Measurements from ENCODE around the gene XBP1.
"Not testable (repeated sequence)": the region's sequence is repeated elsewhere in the genome, so short reads cannot be mapped to it uniquely, and the experiment has no call there.

Gene XBP1

DNA sequence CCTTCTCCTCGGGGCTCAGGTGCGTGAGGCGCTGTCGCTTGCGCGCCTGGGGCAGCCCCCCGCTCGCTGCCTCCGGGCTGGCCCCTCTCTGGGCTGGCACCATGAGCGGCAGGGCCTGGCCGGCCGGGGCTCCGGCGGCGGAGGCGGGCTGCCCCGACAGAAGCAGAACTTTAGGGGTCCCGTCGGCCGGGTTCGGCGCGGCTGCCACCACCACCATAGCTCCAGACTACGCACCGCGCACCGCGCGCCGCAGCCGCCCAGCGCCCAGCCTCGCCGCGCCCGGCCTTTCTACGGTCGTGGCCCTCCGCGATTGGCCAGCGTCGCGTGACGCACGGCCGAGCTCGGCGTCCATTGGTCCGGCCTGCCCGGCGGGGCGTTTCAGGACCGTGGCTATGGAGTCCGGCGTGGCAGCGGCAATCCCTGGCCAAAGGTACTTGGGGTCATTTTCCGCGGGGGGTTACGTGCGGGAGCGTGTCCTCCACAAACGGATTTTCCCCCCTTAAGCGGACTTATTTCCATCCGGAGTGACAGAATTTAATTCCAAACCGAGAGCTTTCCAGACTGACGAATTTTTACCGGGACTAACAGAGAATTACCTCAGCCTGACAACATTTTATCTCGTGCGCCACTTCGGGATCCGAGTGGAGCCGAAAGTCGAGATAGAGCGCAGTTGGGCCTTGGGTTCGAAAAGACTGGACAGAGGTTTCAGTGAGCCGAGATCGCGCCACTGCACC is at the start of gene XBP1:
TSS of gene XBP1 (minus strand) at position 262 of the 734 bp plus-strand sequence.
- peak; percentile 96 for DNase-seq (ENCODE audit: low read depth)
- H3K4me3 ChIP-seq (ENCODE audit: low read length) = peak within 1 kb of the TSS; percentile 84
- TF ChIP-seq, protein P1, sequence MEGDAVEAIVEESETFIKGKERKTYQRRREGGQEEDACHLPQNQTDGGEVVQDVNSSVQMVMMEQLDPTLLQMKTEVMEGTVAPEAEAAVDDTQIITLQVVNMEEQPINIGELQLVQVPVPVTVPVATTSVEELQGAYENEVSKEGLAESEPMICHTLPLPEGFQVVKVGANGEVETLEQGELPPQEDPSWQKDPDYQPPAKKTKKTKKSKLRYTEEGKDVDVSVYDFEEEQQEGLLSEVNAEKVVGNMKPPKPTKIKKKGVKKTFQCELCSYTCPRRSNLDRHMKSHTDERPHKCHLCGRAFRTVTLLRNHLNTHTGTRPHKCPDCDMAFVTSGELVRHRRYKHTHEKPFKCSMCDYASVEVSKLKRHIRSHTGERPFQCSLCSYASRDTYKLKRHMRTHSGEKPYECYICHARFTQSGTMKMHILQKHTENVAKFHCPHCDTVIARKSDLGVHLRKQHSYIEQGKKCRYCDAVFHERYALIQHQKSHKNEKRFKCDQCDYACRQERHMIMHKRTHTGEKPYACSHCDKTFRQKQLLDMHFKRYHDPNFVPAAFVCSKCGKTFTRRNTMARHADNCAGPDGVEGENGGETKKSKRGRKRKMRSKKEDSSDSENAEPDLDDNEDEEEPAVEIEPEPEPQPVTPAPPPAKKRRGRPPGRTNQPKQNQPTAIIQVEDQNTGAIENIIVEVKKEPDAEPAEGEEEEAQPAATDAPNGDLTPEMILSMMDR (IDR thresholded peaks at IDR 0.05; ENCODE audit: insufficient read depth, low read depth, low read length, missing control alignments) = no peak

DNA sequence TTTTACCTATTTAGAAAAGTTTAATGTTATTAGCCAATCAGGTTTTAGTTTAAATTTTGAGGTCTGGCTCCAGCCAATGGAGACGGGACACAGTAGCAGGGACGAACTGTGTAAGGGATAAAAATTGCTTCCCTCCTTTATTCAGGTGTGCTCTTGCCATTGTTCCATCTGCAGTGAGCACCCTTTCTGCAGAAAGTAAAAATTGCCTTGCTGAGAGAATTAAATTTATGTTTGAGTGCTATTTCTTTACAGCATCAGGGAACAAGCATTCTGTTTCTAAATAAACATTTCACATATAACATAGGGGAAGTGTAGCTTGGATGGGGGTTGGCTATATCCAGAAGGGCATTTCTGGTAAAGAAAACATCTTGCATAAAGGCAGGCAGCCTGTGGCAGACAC is 46.6 kb upstream of the XBP1 start:
- TF ChIP-seq, protein P1 (IDR thresholded peaks at IDR 0.05; ENCODE audit: insufficient read depth, low read depth, low read length, missing control alignments) = no peak
- no peak for DNase-seq (ENCODE audit: low read depth)
- H3K4me3 ChIP-seq (ENCODE audit: low read length) = no peak overlapping the region

DNA sequence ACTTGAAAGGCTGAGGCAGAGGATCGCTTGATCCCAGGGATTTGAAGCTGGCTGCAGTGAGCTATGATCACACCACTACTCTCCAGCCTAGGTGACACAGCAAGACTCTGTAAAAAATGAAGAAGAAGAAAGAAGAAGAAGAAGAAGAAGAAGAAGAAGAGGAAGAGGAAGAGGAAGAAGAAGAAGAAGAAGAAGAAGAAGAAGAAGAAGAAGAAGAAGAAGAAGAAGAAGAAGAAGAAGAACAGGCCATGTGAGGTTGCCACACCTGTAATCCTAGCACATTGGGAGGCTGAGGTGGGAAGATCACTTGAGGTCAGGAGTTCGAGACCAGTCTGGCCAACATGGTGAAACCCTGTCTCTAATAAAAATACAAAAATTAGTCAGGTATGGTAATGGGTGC is 43.9 kb upstream of the XBP1 start:
- H3K4me3 ChIP-seq (ENCODE audit: low read length); DNase-seq (ENCODE audit: low read depth): not testable (repeated sequence)

DNA sequence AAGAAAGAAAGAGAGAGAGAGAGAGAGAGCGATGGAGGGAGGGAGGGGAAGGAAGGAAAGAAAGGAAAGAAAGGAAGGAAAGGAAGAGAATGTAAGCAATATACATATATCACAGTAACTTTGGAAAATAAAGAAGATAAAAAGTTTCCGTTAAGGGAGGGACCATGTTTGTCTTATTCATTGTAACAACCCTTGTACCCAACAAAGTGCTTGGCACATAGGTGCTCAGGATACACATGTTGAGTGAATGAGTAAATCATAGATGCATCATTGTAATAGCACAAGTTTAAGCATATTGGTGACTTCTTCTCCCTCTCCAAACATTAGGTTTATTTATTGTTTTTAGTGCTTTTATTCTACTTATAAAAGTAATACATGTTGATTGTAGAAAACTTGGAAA is 43.3 kb upstream of the XBP1 start:
- no peak for DNase-seq (ENCODE audit: low read depth)
- TF ChIP-seq, protein P1 (IDR thresholded peaks at IDR 0.05; ENCODE audit: insufficient read depth, low read depth, low read length, missing control alignments) = no peak
- no peak overlapping the region for H3K4me3 ChIP-seq (ENCODE audit: low read length)

DNA sequence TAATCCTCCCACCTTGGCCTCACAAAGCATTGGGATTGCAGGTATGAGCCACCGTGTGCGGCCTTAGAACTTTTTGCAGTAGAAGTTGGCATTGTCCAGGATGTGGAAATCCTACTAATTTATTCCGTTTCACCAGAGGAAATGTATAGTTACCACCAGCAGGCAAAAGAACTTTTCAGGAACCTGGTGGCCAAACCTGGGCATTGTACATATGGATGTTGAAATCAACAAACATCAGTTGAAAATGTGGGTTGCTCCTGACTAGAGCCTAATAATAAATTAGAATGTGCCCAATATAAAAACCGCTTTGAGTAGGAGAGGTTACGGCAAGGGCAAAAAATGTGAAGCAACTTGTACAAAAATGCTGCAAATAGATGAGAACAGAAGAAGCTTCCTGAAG is 40.7 kb upstream of the XBP1 start:
- DNase-seq (ENCODE audit: low read depth) = no peak
- no peak overlapping the region for H3K4me3 ChIP-seq (ENCODE audit: low read length)
- TF ChIP-seq, protein P1 (IDR thresholded peaks at IDR 0.05; ENCODE audit: insufficient read depth, low read depth, low read length, missing control alignments) = no peak

DNA sequence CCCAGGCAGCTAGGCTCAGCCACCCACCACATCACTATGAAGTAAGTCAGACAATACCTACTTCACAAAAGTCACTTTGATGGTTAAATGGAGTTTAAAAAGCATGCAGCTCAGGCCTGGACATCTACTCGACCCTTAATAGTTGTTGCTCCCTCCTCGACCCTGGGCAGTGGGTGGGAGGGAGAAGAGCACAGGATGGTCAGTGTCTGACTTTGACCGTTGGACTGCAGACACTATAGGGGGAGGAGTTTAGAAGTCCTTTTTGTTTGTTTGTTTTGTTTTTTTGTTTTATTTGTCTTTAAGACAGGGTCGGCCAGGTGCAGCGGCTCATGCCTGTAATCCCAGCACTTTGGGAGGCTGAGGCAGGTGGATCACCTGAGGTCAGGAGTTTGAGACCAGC is 38.6 kb upstream of the XBP1 start:
- no peak overlapping the region for H3K4me3 ChIP-seq (ENCODE audit: low read length)
- TF ChIP-seq, protein P1 (IDR thresholded peaks at IDR 0.05; ENCODE audit: insufficient read depth, low read depth, low read length, missing control alignments) = no peak
- DNase-seq (ENCODE audit: low read depth) = no peak

DNA sequence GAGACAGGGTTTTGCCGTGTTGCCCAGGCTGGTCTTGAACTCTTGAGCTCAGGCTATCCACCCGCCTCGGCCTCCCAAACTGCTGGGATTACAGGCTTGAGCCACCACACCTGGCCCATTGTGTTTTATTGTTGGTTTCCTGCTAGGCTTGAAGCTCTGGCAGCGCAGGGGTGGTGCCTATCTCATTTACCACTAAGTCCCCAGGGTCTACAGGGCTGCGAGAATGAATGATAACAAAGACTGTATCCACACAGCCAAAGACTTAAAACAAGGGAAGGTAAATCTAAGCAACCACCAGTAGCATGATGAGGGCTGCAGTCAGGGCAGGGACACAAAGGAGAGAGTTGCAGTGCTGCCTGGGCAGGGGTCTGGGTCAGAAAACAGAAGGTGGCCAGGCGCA is 37.3 kb upstream of the XBP1 start:
- no peak for DNase-seq (ENCODE audit: low read depth)
- TF ChIP-seq, protein P1 (IDR thresholded peaks at IDR 0.05; ENCODE audit: insufficient read depth, low read depth, low read length, missing control alignments) = no peak
- no peak overlapping the region for H3K4me3 ChIP-seq (ENCODE audit: low read length)

Measured in epithelial cell of esophagus (primary cell).